HepG2 (cell line): ENCODE measurements around the gene TESK1. TPM values are rescaled to one million over a fixed set of nuclear protein-coding genes. Genes with fewer than 3 reads are reported as not detected.

Source experiments
- ARNT ChIP-seq: fragments of 450-650 bp; IDR thresholded peaks from 2 replicates; pipeline ENCODE4 v1.6.1; 2017
- BRD4 ChIP-seq: sonication (generic); formaldehyde crosslinking; IDR thresholded peaks from 2 replicates; pipeline ENCODE4 v1.4.0; 2020; ENCODE audit warnings: missing genetic modification reagents
- CENPX ChIP-seq: sonication (generic); formaldehyde crosslinking; IDR thresholded peaks from 2 replicates; pipeline ENCODE4 v1.9.0; 2021; ENCODE audit warnings: mild to moderate bottlenecking, missing genetic modification reagents, moderate library complexity
- EZH2 ChIP-seq: conservative IDR thresholded peaks from 2 replicates; pipeline ENCODE4 v1.6.1; 2012; ENCODE audit warnings: mild to moderate bottlenecking, low read depth, low read length, moderate library complexity
- GABPA ChIP-seq, 2 experiments: IDR thresholded peaks; 2 replicates each; pipeline ENCODE4 v1.6.1; 2011 to 2016; ENCODE audit warnings: low read depth in 2 of 2, low read length in 1 of 2, missing biosample characterization in 1 of 2, missing genetic modification characterization in 1 of 2
- JUN ChIP-seq: sonication (generic); formaldehyde crosslinking; IDR thresholded peaks from 2 replicates; pipeline ENCODE4 v1.4.0; 2020; ENCODE audit warnings: mild to moderate bottlenecking, missing genetic modification reagents
- KDM4B ChIP-seq: sonication (generic); formaldehyde crosslinking; IDR thresholded peaks from 2 replicates; pipeline ENCODE4 v1.4.0; 2020; ENCODE audit warnings: missing genetic modification reagents
- LCORL ChIP-seq, 2 experiments: fragments of 450-650 bp in 1 of 2; sonication (generic) in 1 of 2; formaldehyde crosslinking in 1 of 2; IDR thresholded peaks; 2 replicates each; pipeline versions ENCODE4 v1.5.0 to v1.6.1; 2017 to 2020; ENCODE audit warnings: antibody characterized with exemption in 1 of 2, missing genetic modification reagents in 1 of 2
- MLX ChIP-seq: IDR thresholded peaks from 2 replicates; pipeline ENCODE4 v1.6.1; 2016
- NFE2 ChIP-seq: sonication (generic); formaldehyde crosslinking; IDR thresholded peaks from 2 replicates; pipeline ENCODE4 v1.4.0; 2020; ENCODE audit warnings: missing genetic modification reagents
- NFIC ChIP-seq: IDR thresholded peaks from 2 replicates; pipeline ENCODE4 v1.6.1; 2012; ENCODE audit warnings: mild to moderate bottlenecking, low read length, inconsistent platforms
- STAT6 ChIP-seq: sonication (generic); formaldehyde crosslinking; IDR thresholded peaks from 2 replicates; pipeline ENCODE4 v1.4.0; 2020; ENCODE audit warnings: missing genetic modification reagents, mild to moderate bottlenecking, borderline replicate concordance
- ZBTB26 ChIP-seq: IDR thresholded peaks from 2 replicates; pipeline ENCODE4 v1.6.1; 2016; ENCODE audit warnings: missing compliant biosample characterization, missing genetic modification reagents, borderline replicate concordance
- ZBTB33 ChIP-seq: sonication (generic); formaldehyde crosslinking; IDR thresholded peaks from 2 replicates; pipeline ENCODE4 v1.4.0; 2020; ENCODE audit warnings: missing genetic modification reagents
- ZFP36L1 ChIP-seq: sonication (generic); formaldehyde crosslinking; IDR thresholded peaks from 2 replicates; pipeline ENCODE4 v1.8.0; 2022; ENCODE audit warnings: mild to moderate bottlenecking, missing genetic modification reagents, moderate library complexity
- ZNF280D ChIP-seq: sonication (generic); formaldehyde crosslinking; IDR thresholded peaks from 2 replicates; pipeline ENCODE4 v1.5.1; 2020; ENCODE audit warnings: mild to moderate bottlenecking, missing genetic modification reagents
- ZNF343 ChIP-seq: sonication (generic); formaldehyde crosslinking; IDR thresholded peaks from 2 replicates; pipeline ENCODE4 v1.4.0; 2020; ENCODE audit warnings: mild to moderate bottlenecking, missing genetic modification reagents
- ZNF598 ChIP-seq: sonication (generic); formaldehyde crosslinking; IDR thresholded peaks from 2 replicates; pipeline ENCODE4 v1.5.1; 2020; ENCODE audit warnings: mild to moderate bottlenecking, missing genetic modification reagents, borderline replicate concordance
- ZNF660 ChIP-seq: sonication (generic); formaldehyde crosslinking; IDR thresholded peaks from 2 replicates; pipeline ENCODE4 v1.5.1; 2020; ENCODE audit warnings: mild to moderate bottlenecking, low read depth, missing genetic modification reagents, borderline replicate concordance
- polyA plus RNA-seq, 8 experiments: library from polyadenylated mRNA; depleted of rRNA in 3 of 8; stranded (reverse) in 7 of 8; unstranded in 1 of 8; fragments of >200 nt; fragmentation: Illumina TruSeq in 4 of 8; extraction: Trizol in 4 of 8; gene quantifications; 2 replicates each; pipeline versions ENCODE4 v1.2.1 to v1.2.3, GENCODE V29; 2011 to 2016; ENCODE audit warnings: low read depth in 4 of 8, missing spikeins in 1 of 8, mixed read lengths in 1 of 8; ENCODE audit not compliant: insufficient read depth in 1 of 8
- total RNA-seq, 5 experiments: library from RNA; depleted of rRNA; stranded (reverse); fragments of >200 nt; fragmentation: Illumina TruSeq; extraction: Trizol; gene quantifications; 2 replicates each; pipeline ENCODE4 v1.2.3, GENCODE V29; 2016; ENCODE audit warnings: low read depth in 1 of 5

The TESK1 gene
- total and polyA plus RNA-seq, 2 of the 13 experiments (the other 11 are each of a cell fraction or from before 2014, with no cell fraction given) = 7.3 to 13.6 TPM

GRCh38 chr9:35646533-35647265 is 41.6 kb downstream of the TESK1 start (continued):
- TF ChIP-seq JUN (CRISPR knock-in tag) (no peak), ZBTB26 (CRISPR knock-in tag) (peak; percentile 66; the same call in 1 of the 2 replicates), ZFP36L1 (CRISPR knock-in tag) (no peak), BRD4 (no peak; the same call in 1 of the 2 replicates), GABPA (IDR thresholded peaks at IDR 0.05; ENCODE audit: low read depth, low read length) (peak; percentile 52), GABPA (CRISPR knock-in tag; IDR thresholded peaks at IDR 0.05; ENCODE audit: low read depth) (peak; percentile 61), STAT6 (CRISPR knock-in tag) (no peak), NFIC (no peak), EZH2 (no peak), CENPX (CRISPR knock-in tag) (no peak), LCORL (IDR thresholded peaks at IDR 0.05) (no peak), LCORL (CRISPR knock-in tag; IDR thresholded peaks at IDR 0.05) (peak; percentile 70), NFE2 (CRISPR knock-in tag) (no peak), KDM4B (CRISPR knock-in tag) (no peak), ZNF598 (CRISPR knock-in tag) (no peak), MLX (CRISPR knock-in tag) (no peak), ZNF660 (no peak), ZNF343 (CRISPR knock-in tag) (no peak), ZNF280D (CRISPR knock-in tag) (no peak), ARNT (no peak), ZBTB33 (CRISPR knock-in tag) (0 out of 2 replicates have a peak, but pooled peaks have one; percentile 48)
